NCI-H146 (cell line): ENCODE measurements around the gene AKR1D1.
"Not testable (repeated sequence)": the region's sequence is repeated elsewhere in the genome, so short reads cannot be mapped to it uniquely, and the experiment has no call there.

ENCODE experiments used
- DNase-seq: peaks from one replicate; lab custom pipeline; 2025; lab: John Stamatoyannopoulos, UW

AKR1D1 gene

DNA sequence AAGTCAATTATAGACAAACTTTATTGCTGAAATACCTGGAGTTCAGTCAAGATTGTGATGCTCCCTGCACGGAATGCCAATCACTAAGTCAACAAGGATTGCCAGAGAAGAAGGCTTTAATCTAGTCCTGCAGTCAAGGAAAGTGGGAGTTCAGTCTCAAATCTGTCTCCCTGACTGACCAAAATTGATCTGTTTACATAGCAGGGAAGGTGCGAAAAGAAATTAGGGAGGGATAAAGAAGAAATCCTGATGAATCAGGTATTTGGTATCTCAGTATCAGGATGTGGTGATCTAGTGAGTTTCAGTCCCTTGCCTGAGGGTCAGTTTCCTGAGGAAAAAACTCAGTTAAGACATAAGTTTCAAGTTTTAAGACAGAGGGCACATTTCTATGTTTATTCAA, 2.1 kb upstream of the AKR1D1 start:
- no peak for DNase-seq

DNA sequence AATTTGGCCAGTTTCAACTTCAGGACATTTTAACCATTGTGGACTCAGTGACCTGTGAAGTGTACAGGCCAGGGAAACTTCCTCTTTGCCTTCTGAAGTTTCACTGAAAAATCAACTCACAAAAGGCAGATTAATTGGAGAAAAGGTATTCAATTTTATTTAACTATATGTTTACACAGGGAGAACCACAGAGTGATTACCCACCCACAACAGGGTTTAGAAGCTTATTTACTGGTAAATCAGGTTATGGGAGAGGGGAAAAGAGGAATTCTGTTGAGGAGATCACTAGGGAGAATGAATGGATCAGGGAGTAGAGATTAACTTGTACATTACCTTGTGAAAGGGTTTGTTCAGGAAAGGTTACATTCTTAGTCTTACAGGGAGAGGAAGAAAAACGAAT, 1.7 kb upstream of the AKR1D1 start:
- no peak for DNase-seq

DNA sequence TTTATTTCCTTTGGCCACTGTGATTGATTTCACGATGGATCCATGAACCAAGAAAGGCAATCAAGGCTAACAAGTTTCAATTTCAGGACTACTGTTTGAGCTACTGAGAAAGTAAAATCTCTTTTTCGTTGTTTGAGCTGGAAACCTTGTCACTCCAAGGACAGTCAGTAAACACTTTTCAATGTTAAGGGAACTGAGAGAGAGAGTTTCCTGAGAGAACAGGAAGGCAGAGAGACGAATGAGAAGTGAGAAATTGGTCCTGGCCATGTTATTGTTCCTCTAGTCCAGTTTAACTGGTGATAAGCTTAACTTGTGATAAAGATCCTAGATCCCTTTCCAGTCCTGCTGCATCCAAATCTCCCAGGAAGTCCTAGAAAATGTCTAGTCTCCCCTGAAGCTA, 909 bp upstream of the AKR1D1 start:
- no peak for DNase-seq

DNA sequence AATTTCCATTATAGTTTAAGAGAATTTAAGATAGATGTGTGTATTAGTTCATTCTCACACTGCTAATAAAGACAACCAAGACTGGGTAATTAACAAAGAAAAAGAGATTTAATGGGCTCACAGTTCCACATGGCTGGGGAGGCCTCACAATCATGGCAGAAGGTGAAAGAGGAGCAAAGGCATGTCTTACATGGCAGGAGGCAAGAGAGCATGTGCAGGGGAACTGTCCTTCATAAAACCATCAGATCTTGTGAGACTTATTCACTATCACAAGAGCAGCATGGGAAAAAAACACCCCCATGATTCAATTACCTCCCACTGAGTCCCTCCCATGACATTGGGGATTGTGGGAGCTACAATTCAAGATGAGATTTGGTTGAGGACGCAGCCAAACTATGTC, 473 bp upstream of the AKR1D1 start:
- not testable (repeated sequence) for DNase-seq

DNA sequence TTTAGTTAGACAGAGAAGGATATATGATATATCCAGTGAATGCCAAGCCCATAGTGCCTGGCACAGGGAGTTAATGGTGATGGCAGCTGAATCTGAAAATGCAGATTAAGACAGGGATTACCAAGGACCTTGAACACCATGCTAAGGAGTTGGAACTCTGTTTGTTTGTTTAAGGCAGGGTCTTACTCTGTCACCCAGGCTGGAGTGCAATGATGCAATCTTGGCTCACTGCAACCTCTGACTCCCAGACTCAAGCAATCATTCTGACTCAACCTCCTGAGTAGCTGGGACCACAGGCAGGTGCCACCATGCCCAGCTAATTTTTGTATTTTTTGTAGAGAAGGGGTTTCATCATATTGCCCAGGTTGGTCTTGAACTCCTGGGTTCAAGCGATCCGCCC, 1.6 kb downstream of the AKR1D1 start:
- DNase-seq, result no peak

DNA sequence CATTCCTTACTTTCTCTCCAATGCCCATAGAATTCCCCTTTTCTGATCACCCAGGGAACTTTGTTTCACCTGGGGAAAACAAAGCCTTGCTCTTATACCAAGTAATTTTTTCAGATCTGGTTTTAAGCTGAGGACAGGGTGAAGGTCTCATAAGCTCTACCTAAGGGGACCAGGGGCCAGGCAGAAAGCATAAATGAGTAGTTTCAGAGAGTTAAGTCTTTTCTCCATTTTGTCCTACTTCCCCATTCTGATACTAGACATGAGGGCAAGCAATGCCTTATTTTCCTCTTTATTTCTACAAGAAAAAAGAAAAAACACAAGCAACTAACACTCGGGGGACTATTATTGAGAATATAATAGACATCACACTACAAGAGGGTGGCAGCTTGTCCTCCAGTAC, 2.9 kb downstream of the AKR1D1 start:
- DNase-seq, result no peak

DNA sequence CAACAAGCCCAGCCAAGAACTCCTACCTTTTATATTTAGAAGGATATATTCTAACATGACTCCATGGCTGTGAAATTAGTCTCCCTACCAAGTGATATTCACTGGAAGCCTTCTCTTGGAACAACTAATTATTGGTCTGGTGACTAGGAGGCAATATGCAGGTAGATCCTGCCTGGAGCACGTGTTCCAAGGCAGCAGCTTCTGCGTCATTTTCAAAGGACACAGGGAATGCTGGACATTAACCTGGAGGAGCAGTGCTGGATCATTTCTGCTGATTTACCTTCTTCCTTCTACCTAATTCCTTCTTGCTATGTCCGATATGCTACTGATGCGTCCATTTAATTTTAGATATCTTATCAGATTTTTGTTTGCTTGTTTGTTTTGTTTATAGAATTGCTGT, 5.6 kb downstream of the AKR1D1 start:
- no peak for DNase-seq

DNA sequence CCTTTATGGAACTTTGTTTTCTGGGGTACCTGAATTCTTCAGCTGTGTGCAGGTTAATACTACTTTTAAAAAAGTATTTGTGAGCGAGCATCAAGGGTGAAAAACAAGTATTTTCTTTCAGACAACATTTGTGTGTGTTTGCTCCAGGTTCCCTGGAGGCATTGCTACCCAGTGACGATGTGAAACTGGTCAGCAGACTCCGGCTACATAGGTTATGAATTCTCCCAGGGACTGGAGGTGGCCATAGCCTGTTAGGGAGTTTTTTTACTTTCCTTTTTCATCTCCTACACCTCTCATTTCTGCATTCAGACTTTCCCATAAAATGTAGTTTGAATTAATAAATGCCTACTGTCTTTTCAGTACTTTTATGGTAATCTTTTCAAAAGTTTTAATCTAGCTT, 7.6 kb downstream of the AKR1D1 start:
- no peak for DNase-seq

DNA sequence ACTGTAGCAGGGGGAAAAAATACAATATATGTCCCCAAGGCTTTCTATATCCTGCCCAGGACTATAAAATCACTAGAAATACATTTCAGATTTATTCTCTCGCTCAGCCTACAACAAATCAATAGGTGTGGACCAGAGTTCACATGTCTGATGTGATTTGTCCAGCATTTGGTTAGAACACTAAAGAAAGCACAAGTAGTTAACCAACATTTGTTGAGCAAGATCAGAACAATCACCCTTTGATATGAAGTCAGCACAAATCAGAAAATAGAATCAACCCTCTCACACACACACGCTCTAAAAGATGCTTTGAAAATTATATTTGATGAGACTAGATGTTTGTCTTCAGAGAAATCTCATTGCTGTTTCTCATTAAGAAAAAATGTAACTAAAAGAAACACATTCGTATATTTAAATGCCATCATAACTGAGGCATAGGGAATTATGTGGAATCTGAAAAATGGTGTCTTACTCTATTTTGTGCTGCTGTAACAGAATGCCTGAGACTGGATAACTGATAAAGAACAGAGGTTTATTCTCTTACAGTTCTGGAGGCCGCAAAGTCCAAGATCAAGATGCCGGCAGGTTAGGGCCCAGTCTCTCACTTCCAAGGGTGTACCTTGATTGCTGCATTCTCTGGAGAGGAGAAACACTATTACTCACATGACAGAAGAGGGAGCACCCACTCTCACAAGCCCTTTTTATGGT, 10.5 kb downstream of the AKR1D1 start:
- DNase-seq, result no peak

DNA sequence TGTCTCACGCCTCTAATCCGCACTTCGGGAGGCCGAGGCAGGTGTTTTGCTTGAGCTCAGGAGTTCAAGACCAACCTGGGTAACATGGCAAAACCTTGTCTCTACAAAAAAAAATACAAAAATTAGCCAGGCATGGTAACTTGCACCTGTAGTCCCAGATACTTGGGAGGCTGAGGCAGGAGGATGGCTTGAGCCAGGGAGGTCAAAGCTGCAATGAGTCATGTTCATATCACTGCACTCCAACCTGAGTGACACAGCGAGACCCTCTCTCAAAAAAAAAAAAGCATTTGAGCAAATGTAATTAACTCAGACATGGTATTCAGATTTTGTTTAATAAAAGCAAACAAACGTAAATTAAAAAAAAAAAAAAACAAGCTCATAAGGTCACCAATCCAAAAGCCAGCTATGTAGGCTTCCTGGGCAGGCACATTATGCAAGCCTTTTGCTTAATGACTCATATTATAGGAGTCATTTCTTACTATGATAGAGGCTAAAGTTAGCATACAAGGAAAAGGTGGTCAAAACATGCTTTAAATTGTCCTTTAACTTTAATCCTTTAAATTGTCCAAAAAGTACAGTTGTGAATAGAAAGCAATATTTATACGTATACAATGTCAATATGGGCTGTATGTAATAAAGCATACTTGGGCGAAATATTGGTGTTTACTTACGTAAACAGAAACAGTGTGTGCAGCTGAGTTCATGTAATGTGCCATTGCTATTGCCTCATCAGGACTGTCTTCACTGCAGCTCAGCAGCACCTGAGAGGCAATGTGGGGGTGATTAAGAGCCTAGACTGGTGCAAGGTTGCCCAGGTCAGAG, 13.0 kb downstream of the AKR1D1 start:
- DNase-seq, result no peak

DNA sequence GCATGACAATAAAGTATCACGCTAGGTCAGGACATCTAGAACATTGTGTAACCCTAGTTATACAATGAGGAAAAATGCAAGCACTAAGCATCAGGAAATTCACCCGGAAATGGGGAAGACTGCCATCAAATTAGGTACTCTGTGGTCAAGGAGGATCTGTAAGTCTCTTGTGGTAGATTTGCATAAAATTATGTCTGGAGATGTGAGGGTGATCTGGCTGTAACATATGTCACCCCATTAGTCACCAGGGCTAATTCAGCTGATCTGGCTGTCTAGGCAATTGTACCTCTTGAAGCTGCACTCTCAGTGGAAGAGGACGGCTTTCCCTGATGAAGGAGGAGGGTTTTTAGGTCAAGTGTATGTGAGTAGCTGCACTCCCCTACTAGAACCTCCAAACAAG, 14.8 kb downstream of the AKR1D1 start:
- DNase-seq, result no peak

DNA sequence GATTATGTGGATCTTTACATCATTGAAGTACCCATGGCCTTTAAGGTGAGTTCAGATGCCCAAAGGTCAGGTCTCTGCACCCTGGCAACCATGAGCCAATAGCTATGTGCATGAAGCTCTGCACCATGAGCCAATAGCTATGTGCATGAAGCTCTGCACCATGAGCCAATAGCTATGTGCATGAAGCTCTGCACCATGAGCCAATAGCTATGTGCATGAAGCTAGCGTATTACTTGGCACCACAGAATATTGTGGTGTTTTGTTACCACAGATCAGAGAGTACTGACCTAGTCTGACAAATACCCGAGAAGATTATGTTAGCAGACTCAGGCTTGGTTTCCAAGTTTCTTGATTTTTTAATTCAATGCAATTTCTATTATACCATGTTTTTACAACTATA, 15.6 kb downstream of the AKR1D1 start:
- DNase-seq, result not testable (repeated sequence)

DNA sequence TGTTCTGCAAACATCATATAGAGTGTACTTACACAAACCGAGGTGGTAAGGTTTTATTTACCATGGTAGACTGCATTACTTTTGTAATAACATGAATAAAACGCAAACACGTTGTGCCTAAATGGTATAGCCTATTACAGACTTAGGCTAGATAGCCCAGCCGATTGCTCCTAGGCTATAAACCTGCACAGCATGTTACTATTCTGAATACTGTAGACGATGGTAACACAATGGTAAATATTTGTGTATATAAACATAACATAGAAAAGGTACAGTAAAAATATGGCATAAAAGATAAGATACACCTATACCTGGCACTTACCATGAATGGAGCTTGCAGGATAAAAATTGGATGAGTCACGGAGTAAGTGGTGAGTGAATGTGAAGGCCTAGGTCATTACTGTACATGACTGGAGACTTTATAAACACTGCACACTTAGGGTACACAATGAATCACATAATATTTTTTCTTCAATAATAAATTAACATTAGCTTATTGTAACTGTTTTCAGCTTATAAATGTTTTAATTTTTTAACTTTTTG, 16.3 kb downstream of the AKR1D1 start:
- DNase-seq, result no peak

DNA sequence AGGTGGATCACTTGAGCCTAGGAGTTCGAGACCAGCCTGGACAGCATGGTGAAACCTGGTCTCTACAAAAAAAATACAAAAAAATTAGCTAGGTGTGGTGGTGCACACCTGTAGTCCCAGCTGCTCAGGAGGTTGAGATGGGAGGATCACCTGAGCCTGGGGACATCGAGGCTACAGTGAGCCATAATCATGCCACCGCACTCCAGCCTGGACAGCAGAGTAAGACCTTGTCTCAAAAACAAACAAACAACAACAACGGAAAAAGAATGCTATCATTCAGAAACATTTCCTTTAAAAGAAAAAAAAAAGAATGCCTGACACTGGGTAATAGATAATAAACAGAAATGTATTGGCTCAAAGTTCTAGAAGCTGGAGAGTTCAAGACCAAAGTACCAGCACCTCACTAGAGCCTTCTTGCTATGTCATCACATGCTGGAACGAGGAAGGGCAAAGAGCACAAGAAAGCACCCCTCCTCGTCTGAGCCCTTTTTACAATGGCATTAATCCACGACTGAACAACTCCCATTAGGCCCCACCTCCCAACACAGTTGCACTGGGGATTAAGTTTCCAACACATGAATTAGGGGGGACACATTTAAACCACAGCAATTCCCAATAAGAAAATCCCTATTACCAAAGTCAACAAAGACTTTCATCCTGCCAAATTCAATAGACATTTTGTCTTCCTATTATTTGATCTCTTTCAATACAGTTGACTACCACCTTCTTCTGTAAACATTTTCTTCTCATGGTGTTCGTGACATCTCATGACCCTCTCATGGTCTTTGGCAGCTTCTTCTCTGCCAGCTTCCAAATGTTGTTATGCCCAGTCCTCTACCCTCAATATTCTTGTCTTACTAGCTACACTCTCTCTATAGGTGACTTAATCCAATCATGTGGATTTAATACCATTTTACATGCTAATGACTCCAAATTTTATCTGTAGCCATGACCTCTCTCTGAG, 20.0 kb downstream of the AKR1D1 start:
- DNase-seq, result no peak

DNA sequence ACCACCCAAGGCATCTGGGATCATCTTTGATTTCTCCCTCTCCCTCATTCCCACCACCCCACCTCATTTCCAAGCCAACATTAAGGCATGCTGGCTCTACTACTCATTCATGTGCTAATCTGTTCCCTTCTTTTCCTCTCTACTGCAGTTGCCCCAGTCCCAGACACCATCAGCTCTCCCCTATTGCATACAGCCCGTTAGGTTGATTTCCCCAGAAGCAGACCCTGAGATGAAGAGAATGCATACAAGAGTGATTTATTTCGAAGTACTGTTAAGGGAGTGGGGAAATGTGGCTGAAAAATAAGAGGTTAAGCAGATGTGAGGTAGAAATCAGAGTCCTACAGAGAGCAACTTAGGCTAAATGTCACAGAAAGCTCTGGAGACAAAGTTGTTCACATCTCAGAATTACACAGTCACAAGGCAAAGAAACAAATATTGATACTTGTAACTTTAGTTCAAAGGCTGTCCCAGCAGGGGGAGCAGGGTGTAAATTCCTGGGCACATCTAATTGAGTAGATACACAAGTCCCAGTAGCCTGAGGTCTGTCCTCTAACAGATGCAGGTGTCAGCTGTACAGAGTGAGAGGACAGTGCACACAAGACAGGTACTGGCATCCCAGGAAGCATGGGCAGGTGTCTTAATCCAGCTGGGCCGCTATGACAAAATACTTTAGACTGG, 20.9 kb downstream of the AKR1D1 start:
- peak; percentile 31 for DNase-seq

DNA sequence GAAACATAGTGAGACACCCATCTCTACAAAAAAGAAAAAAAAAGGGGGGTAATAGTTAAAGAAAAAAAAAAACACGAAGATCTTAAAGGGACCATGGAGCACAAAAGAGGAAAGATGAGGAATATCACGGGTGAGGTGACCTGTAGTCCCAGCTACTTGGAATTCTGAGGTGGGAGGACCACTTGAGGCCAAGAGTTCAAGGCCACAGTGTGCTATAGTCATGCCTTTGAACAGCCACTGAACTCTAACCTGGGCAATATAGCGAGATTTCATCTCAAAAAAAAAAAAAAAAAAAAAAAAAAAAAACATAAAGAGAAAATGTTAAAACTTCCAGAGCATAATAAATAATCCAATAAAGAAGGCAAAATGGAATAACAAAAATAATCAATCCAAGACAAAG, 23.6 kb downstream of the AKR1D1 start:
- DNase-seq, result no peak

DNA sequence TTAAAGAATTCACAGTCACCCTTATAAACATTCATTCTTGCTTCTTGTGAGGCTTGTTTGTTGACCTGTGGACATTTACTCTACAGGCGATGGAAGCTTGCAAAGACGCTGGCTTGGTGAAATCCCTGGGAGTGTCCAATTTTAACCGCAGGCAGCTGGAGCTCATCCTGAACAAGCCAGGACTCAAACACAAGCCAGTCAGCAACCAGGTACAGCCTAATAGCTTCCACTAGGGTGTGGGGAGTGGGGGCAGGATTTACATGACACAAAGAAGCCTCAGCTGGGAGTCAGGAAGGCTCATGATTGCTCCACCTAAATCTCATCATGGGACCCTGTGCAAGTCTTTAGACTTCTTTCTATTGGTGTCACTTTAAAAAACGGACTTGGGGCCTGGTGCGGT, 29.0 kb downstream of the AKR1D1 start:
- no peak for DNase-seq

DNA sequence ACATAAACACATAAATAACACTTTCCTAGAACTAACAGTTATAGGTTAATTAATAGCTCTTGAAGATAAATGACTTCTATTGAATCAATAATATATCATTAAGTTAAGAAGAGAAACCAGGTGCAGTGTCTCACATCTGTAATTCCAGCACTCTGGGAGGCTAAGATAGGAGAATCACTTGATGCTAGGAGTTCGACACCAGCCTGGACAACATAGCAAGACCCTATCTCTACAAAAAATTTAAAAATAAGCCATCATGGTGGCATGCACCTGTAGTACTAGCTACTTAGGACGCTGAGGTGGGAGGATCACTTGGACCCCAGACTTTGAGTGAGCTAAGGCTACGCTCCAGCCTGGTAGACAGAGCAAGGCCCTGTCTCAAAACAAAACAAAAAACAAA, 38.8 kb downstream of the AKR1D1 start:
- DNase-seq, result no peak

DNA sequence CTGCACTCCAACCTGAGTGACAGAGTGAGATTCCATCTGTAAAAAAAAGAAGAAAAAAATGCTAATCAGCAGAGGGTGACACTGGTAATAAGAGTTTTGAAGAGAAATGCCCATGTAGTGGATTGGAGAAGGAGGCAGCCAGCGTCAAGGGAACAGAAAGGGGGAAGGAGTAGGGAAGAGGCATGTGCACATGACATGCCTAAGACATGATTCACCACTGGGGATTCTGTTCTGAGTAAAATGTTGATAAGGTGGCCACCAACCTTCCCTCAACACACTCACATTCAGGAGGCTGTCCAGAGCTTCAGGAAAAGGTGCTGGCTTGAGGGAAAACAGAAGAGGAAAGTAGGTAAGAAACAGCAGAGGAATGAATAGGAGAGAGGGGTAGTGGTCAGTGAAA, 39.9 kb downstream of the AKR1D1 start:
- no peak for DNase-seq

DNA sequence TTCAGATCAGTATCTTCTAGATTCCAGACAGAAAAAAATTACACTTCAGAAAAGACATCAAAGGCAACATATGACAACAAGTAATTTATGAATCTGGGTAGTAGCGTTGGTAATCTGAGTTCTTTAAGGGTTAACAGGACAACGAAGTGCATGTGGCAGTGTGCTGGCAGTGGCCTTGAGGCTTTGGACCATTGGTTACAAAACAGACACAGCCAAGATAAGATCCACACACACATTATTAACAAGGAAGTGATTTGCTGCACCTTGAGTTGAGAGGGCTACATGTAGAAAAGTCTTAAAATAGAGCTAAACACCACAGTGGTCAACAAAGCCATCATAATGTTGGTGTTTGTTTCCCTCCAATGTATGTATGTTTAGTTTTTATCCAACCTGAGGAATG, 40.6 kb downstream of the AKR1D1 start:
- DNase-seq, result no peak

DNA sequence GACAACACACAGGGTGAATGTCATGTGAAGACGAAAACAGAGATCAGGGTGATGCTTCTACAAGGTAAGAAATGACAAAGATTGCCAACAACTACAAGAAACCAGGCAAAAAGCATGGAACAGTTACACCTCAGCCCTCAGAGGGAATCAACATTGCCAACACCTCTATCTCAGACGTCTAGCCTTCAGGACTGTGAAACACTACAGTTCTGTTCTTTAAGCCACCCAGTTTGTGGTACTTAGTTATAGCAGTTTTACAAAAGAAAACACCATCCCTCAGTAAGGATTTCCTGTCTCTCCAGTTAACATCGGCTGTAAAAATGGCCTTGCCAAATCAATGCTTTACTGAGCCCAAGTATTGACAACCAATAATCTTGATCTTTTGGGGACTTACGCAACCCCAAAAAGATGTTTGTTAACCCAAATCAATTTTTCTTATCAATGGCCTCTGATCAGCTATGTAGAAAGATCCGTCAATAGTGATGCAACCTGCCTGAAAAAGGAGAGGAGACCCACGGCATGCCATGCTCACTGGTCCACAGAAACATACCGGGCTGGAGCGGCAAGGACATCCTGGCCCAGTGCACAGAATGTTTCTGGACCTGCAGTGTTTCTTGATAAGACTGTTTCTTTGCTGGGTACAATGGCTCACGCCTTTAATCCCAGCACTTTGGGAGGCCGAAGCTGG, 44.0 kb downstream of the AKR1D1 start:
- no peak for DNase-seq
